Measurements from ENCODE around the gene CFAP99.

GRCh38 chr4:2395584-2395983 is 23.2 kb upstream of the CFAP99 start:
- TF ChIP-seq CTCF (IDR thresholded peaks at IDR 0.05), result no peak
- no peak for TF ChIP-seq EZH2 (IDR thresholded peaks at IDR 0.05; ENCODE audit: borderline replicate concordance, insufficient read depth, low read depth, low read length, poor library complexity, severe bottlenecking)

All from B cell (primary cell).